SKM-1 (cell line): Measurements from ENCODE around the gene CLP1.
"Not testable (repeated sequence)": the region's sequence is repeated elsewhere in the genome, so short reads cannot be mapped to it uniquely, and the experiment has no call there.

Source experiments
- DNase-seq: peaks from one replicate; lab custom pipeline; 2025; ENCODE audit not compliant: unreplicated experiment; lab: John Stamatoyannopoulos, UW

Gene CLP1

DNA sequence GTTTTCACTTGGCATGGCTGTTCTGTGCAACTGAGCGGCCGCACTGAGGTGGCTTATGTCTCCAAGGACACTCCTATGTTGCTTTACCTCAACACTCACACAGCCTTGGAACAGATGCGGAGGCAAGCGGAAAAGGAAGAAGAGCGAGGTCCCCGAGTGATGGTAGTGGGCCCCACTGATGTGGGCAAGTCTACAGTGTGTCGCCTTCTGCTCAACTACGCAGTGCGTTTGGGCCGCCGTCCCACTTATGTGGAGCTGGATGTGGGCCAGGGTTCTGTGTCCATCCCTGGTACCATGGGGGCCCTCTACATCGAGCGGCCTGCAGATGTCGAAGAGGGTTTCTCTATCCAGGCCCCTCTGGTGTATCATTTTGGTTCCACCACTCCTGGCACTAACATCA lies 2.1 kb downstream of the CLP1 start:
- no peak for DNase-seq

DNA sequence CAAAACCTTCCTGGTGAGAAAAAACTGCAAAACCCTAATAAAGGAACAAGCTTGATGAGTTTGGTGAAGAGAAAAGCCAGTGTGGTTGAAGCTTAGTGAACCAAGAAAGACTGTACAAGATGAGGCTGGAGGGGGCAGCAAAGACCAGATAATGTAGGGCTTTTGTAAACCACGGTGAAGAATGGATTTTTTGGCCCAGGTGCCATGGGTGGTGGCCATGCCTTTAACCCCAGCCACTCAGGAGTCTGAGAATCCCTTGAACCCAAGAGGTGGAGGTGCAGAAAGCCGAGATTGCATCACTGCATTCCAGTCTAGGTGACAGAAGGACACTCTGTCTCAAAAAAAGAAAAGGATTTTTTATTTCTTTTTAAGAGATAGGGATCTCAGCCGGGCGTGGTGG lies 5.3 kb downstream of the CLP1 start:
- DNase-seq = no peak

DNA sequence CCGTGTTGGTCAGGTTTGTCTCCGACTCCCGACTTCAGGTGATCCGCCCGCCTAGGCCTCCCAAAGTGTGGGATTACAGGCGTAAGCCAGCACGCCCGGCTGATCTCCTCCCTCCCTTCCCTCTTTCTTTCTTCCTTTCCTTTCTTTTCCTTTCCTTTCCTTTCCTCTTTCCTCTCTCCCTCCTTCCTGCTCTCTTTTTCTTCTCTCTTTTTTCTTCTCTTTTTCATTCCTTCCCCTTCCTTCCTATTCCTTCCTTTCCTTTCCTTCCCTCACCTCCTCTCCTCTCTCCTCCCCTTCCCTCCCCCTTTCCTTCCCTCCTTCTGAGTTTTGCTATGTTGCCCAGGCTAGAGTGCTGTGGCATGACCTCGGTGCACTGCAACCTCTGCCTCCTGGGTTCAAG lies 6.4 kb downstream of the CLP1 start:
- DNase-seq = no peak

DNA sequence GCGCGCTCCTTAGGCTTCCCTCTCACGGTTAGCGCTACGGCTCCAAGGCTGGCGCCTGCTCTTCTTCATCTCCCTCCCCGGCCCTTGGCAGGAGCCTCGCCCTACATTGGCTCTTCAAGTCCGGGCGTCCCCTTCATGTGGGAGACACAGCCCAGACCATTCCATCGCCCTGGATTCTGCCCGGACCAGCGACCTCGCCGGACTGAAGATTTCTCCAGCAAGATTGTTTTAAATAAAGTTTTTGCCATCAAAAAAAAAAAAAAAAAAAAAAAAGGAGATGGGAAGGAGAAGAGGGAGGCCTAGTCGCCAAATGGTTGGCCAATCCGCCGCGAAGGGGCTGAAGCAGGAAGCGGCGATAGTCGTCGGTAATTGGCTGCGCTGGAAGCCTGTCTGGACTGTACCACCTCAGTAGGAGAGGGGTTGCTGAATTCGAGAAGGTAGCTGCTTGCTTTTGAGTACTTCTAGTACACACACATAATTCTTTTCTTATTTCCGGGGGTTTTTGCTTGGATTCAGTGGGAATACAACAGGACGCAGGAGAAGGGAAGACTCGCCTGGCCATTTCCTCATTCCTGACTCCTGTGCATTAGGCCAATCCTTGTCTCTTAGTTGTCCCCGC lies 9.7 kb downstream of the CLP1 start:
- peak; percentile 97 for DNase-seq

- peak; percentile 97 for DNase-seq
Observed at GRCh38 chr11:57667736-57668433, 10.3 kb downstream of the CLP1 start, which contains the start of gene ZDHHC5. ZDHHC5 (plus strand) TSS chr11:57668114; CDS start chr11:57673091, 4,977 bp downstream.

- DNase-seq = peak; percentile 14
Observed at GRCh38 chr11:57668434-57668782, 10.8 kb downstream of the CLP1 start.

- no peak for DNase-seq
Observed at GRCh38 chr11:57674251-57674650, 16.7 kb downstream of the CLP1 start.

DNA sequence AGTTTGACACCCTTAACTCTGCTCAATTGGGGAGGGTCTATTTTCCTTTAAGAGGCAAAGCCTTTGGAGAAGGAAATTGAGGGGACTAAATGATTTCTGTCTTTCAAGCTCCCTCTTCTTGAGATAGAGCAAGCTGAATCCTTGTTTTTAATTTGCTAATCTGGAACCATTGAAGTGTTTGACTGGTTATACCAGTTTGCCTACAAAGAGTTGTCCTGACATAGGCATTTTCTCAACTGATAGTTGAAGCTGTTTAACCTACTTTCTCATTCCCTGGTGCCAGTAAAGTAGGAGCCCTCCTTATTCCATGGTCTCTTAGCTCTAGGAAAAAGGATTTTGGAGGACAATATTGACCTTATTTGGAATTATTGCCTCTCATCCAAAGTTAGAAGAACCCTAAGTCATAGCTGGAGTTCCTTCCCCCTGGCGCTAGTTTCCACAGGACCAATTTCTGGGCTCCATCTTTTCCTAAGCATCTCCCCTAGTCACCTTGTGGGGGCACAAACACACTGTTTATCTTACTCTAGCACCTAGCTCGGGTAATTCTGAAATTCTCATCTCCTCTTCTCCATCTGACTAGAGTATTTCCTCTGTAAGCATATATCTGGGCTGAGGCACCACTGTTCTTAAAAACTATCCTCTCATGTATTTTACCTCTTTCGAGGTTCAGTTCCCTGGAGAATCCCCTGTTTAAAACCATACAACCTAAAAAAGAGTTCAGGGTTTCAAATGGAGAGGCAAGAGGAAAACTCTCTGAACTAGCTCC lies 17.8 kb downstream of the CLP1 start:
- no peak for DNase-seq

- DNase-seq = no peak
Observed at GRCh38 chr11:57679396-57679795, 21.8 kb downstream of the CLP1 start.

DNA sequence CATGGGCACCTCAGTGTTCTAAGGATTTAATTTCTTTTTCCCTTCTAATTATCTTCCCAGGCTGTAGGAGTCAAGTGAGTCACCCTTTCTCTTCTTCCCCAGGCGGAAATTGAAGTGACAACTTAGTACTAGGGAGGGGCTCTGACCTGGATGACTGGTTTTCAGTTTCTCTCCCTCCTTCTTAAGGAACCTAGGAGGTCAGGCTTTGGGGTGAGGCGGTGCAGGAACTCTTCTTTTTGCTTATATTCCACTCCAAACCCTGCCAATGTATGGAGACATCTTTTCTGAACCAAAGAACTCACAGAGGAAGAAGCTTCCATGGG lies 23.0 kb downstream of the CLP1 start:
- no peak for DNase-seq

- DNase-seq = no peak
Observed at GRCh38 chr11:57681168-57681567, 23.6 kb downstream of the CLP1 start.

DNA sequence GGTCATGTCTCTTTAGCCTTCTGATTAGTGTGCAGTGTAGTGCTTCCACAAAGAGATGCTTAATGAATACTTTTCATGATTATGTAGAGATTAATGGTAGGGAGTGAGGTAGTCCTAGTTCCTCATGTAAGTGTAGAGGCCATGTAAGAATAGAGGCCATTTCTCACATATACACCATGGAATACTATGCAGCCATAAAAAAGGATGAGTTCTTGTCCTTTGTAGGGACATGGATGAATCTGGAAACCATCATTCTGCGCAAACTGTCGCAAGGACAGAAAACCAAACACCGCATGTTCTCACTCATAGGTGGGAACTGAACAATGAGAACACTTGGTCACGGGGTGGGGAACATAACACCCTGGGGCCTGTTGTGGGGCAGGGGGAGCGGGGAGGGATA lies 32.9 kb downstream of the CLP1 start:
- DNase-seq = not testable (repeated sequence)

DNA sequence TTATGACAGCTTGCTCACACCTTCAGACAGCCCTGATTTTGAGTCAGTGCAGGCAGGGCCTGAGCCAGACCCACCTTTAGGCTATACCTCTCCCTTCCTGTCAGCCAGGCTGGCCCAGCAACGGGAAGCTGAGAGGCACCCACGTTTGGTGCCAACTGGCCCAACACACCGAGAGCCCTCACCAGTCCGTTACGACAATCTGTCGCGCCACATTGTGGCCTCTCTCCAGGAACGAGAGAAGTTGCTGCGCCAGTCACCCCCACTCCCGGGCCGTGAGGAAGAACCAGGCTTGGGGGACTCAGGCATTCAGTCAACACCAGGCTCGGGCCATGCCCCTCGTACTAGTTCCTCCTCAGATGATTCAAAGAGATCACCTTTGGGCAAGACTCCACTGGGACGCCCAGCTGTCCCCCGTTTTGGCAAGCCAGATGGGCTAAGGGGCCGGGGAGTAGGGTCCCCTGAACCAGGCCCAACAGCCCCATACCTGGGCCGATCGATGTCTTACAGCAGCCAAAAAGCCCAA lies 41.3 kb downstream of the CLP1 start:
- no peak for DNase-seq

- no peak for DNase-seq
Observed at GRCh38 chr11:57699813-57700212, 42.3 kb downstream of the CLP1 start.

GRCh38 chr11:57700425-57700824 lies 42.9 kb downstream of the CLP1 start:
- no peak for DNase-seq

DNA sequence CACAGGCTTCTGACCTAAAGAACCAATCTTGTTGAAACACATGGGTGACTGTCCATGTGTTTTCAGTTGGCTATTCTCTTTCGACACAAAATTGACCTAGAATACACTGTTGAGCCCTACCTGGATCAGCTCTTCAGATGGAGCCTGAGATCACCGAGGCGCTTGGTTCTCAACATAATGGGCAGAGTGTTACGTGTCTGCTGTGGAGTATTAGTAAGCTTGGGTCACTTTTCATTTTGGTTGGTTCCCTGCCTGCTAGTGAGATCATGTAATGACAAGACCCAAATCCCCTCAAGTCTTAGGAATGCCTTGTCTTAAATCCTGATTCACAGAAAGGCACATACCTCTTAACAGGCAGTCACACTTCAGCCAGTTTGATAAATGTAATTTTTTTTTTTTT lies 45.8 kb downstream of the CLP1 start:
- no peak for DNase-seq

DNA sequence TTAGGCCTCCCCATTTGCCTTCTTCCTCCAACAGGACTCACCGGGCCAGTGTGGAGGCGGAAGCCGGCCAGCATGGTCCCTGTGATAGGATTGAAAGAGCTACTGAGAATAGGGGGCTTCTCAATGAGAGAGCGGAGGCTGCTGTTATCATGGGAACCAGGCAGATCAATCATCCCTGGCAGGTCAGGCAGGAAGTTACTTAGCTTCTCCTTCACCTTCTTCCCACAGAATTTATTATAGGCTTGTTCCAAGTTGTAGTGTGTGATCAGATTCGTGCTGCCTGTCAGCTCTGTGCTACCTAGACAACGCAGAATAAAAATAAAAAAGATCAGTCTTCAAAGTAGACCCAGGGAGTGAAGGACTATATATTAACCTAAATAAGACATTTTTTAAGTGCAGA lies 47.4 kb downstream of the CLP1 start:
- no peak for DNase-seq

DNA sequence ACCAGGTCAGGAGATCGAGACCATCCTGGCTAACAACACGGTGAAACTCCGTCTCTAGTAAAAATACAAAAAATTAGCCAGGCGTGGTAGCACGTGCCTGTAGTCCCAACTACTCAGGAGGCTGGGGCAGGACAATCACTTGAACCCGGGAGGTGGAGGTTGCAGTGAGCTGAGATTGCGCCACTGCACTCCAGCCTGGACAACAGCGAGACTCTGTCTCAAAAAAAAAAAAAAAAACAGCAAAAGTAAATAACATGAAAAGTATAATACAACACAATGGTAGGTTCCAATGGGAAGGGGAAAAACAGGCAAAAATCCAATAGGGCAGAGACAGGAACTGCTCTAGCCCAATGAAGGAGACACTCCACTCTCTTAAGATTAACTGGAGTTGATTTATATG lies 47.9 kb downstream of the CLP1 start:
- not testable (repeated sequence) for DNase-seq

- DNase-seq = no peak
Observed at GRCh38 chr11:57709802-57710367, 52.3 kb downstream of the CLP1 start.
